A549 (cell line): ENCODE measurements around the gene FBXO21. TPM values are rescaled to one million over a fixed set of nuclear protein-coding genes. Genes with fewer than 3 reads are reported as not detected.
A peak's percentile ranks its signal among the peaks of the same experiment; 100 is the strongest.

Source experiments
- ATAC-seq, 2 experiments: fragments of 200-7000 bp in 1 of 2; fragments of >200 bp in 1 of 2; cut with Nextera tagmentation in 1 of 2; cut with Tn5 transposase in 1 of 2; 3 replicates each; pipeline versions ENCODE4 v1.8.0 to v1.9.1; 2018 to 2020; ENCODE audit warnings: mild to moderate bottlenecking in 1 of 2, moderate library complexity in 1 of 2
- CTCF ChIA-PET: fragments of 300-600 bp; sonication (Branson Sonifier 250); formaldehyde crosslinking; extraction: SDS; loops from one replicate; lab custom pipeline; 2021; ENCODE audit warnings: antibody characterized with exemption, inconsistent platforms; lab: Yijun Ruan, JAX
- POLR2A ChIA-PET: fragments of 350-600 bp; formaldehyde crosslinking; extraction: SDS; loops from one replicate; lab custom pipeline; 2021; ENCODE audit warnings: antibody characterized with exemption, inconsistent platforms; lab: Yijun Ruan, JAX
- DNase-seq, 2 experiments: peaks; one replicate each; pipeline versions ENCODE4 v3.0.0 to v3.0.0-alpha.2; 2011 to 2016; ENCODE audit warnings: low read depth in 1 of 2, low spot score in 1 of 2
- FAIRE-seq: peaks from 2 replicates; lab custom pipeline; 2011; peaks lifted over from hg19 to GRCh38; lab: Jason Lieb, UNC
- H3K27ac ChIP-seq, 2 experiments: fragments of >200 bp; sonication (Bioruptor Twin); formaldehyde crosslinking; 3 replicates each; pipeline ENCODE4 v1.5.1; 2016 to 2017
- H3K4me1 ChIP-seq: fragments of >200 bp; sonication (Bioruptor Twin); formaldehyde crosslinking; 3 replicates; pipeline ENCODE4 v1.6.1; 2016
- H3K4me2 ChIP-seq: fragments of >200 bp; sonication (Bioruptor Twin); formaldehyde crosslinking; 3 replicates; pipeline ENCODE4 v1.6.1; 2016
- H3K4me3 ChIP-seq: fragments of >200 bp; sonication (Bioruptor Twin); formaldehyde crosslinking; 3 replicates; pipeline ENCODE4 v1.5.1; 2016
- H3K9me3 ChIP-seq: fragments of >200 bp; sonication (Bioruptor Twin); formaldehyde crosslinking; 3 replicates; pipeline ENCODE4 v1.6.1; 2016
- CBX2 ChIP-seq: fragments of 200-600 bp; sonication (generic); IDR thresholded peaks from 2 replicates; pipeline ENCODE4 v1.6.1; 2016; ENCODE audit warnings: low read depth, mild to moderate bottlenecking, borderline replicate concordance
- CBX8 ChIP-seq: fragments of 200-600 bp; sonication (generic); IDR thresholded peaks from 2 replicates; pipeline ENCODE4 v1.6.1; 2016
- CHD4 ChIP-seq: fragments of 200-600 bp; sonication (generic); IDR thresholded peaks from 2 replicates; pipeline ENCODE4 v1.6.1; 2016; ENCODE audit warnings: antibody characterized with exemption, mild to moderate bottlenecking, borderline replicate concordance
- EHF ChIP-seq: fragments of 250-450 bp; sonication (Bioruptor Pico); IDR thresholded peaks from 2 replicates; pipeline ENCODE4 v1.5.0; 2020; ENCODE audit warnings: mild to moderate bottlenecking
- FOXS1 ChIP-seq: fragments of 250-450 bp; sonication (Bioruptor Pico); IDR thresholded peaks from 2 replicates; pipeline ENCODE4 v1.5.0; 2020; ENCODE audit warnings: mild to moderate bottlenecking, moderate library complexity
- HDAC2 ChIP-seq: fragments of 200-600 bp; sonication (generic); IDR thresholded peaks from 2 replicates; pipeline ENCODE4 v1.6.1; 2016
- MAFK ChIP-seq: fragments of 450-650 bp; IDR thresholded peaks from 2 replicates; pipeline ENCODE4 v1.6.1; 2014; ENCODE audit not compliant: partially characterized antibody
- NPAS2 ChIP-seq: fragments of 250-450 bp; sonication (Bioruptor Pico); IDR thresholded peaks from 2 replicates; pipeline ENCODE4 v1.8.0; 2022; ENCODE audit warnings: mild to moderate bottlenecking, moderate library complexity, borderline replicate concordance
- SMC3 ChIP-seq: fragments of >200 bp; sonication (Bioruptor Twin); formaldehyde crosslinking; IDR thresholded peaks from 3 replicates; pipeline ENCODE4 v1.6.1; 2018; ENCODE audit warnings: inconsistent platforms
- TP53 ChIP-seq: fragments of 250-450 bp; sonication (Bioruptor Pico); IDR thresholded peaks from 2 replicates; pipeline ENCODE4 v1.5.0; 2021; ENCODE audit warnings: mild to moderate bottlenecking, moderate library complexity
- ZC3H11A ChIP-seq: fragments of 450-650 bp; IDR thresholded peaks from 2 replicates; pipeline ENCODE4 v1.6.1; 2014; ENCODE audit warnings: antibody characterized with exemption, mild to moderate bottlenecking
- whole genome bisulfite sequencing: methylation state at CpG from one replicate; pipeline ENCODE4 v1.1.6; 2017; ENCODE audit errors: missing lambda C conversion rate; 5-methylcytosine and 5-hydroxymethylcytosine counted together
- polyA plus RNA-seq, 4 experiments: library from polyadenylated mRNA; depleted of rRNA in 3 of 4; stranded (reverse); fragments of >200 nt; fragmentation: RNase III in 1 of 4; extraction: RNeasy Plus Mini Kit Qiagen cat#74134 plus additional on column Dnase treatment in 1 of 4; gene quantifications; 2 replicates in 3 of 4; 3 replicates in 1 of 4; pipeline ENCODE4 v1.2.3, GENCODE V29; 2011 to 2017
- TF ChIP-seq, protein P1 (sequence below): IDR thresholded peaks from 2 replicates; pipeline ENCODE4 v1.6.1; 2012; ENCODE audit warnings: low read depth, borderline replicate concordance
- TF ChIP-seq, protein P2 (sequence below): fragments of >200 bp; sonication (Bioruptor Twin); formaldehyde crosslinking; IDR thresholded peaks from 3 replicates; pipeline ENCODE4 v1.5.1; 2016
- TF ChIP-seq, protein P3 (sequence below): IDR thresholded peaks from 2 replicates; pipeline ENCODE4 v1.6.1; 2012
- TF ChIP-seq, protein P4 (sequence below): fragments of >200 bp; sonication (Bioruptor Twin); formaldehyde crosslinking; IDR thresholded peaks from 3 replicates; pipeline ENCODE4 v1.6.1; 2016

FBXO21 gene
- polyA plus RNA-seq, 2 of the 4 experiments (the other 2 are of a cell fraction): 33.2 to 62.4 TPM

DNA sequence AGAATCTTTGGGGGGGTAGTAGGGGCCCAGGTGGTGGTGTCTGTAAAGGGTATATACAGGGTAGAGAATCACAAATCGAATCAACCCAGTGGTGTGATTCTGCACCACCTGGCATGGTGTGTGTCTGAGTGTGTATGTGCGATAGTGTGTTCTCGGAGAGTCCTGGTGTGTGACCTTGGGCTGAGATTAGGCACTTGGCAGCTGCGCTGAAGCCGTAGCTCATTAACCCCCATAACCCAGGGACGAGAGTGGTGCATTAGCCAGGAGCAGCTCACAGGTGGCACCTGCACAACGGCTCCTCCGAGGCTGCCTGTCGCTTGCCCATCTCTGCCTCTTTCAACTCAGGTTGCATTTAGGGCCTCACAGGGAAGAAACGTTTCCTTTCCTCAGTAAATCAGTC lies 75.5 kb downstream of the FBXO21 start (continued):
- TF ChIP-seq, protein P1, sequence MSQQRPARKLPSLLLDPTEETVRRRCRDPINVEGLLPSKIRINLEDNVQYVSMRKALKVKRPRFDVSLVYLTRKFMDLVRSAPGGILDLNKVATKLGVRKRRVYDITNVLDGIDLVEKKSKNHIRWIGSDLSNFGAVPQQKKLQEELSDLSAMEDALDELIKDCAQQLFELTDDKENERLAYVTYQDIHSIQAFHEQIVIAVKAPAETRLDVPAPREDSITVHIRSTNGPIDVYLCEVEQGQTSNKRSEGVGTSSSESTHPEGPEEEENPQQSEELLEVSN: no peak

DNA sequence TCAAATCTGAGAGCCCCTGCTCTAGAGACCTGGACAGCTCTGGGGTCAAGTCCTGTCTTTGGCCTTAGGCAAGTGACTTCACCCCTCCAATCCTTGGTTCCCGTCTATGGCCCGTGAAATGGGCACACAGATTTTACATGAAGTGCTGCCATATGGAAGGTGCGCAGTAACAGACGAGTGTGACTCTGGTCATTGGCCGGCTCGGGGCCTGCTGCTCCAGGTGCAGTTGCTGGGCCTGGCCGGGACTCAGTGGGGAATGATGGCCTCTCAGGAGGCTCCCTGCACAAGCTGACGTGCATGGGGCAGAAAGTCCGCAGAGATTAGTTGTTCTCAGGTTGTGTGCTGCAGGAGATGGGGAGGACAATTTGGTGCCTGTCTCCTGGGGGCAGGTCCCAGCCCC lies 77.0 kb downstream of the FBXO21 start:
- ChIA-PET CTCF (interaction anchor here (1.0 to 4.3 kb wide), 4 partner anchors 12 to 87 kb away, joined by 3 to 19 read pairs (median 4); no protein-coding TSS in a partner anchor), POLR2A (no interaction called here)
- Histone ChIP-seq H3K4me2 (no peak overlapping the region), H3K9me3 (no peaks in the 10 kb centered on the region), H3K4me1 (0 out of 3 replicates have a peak, but pooled peaks cover 4% of the 10 kb centered on the region), H3K4me3 (no peak overlapping the region), H3K27ac (peak overlapping the region in 1 of 2 experiments; percentile 43; a peak in 1 of 6 replicates)
- FAIRE-seq (no peak), ATAC-seq (no peak), DNase-seq (no peak)
- TF ChIP-seq CBX2: no peak
- TF ChIP-seq, protein P2, sequence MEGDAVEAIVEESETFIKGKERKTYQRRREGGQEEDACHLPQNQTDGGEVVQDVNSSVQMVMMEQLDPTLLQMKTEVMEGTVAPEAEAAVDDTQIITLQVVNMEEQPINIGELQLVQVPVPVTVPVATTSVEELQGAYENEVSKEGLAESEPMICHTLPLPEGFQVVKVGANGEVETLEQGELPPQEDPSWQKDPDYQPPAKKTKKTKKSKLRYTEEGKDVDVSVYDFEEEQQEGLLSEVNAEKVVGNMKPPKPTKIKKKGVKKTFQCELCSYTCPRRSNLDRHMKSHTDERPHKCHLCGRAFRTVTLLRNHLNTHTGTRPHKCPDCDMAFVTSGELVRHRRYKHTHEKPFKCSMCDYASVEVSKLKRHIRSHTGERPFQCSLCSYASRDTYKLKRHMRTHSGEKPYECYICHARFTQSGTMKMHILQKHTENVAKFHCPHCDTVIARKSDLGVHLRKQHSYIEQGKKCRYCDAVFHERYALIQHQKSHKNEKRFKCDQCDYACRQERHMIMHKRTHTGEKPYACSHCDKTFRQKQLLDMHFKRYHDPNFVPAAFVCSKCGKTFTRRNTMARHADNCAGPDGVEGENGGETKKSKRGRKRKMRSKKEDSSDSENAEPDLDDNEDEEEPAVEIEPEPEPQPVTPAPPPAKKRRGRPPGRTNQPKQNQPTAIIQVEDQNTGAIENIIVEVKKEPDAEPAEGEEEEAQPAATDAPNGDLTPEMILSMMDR: no peak
- no peak for TF ChIP-seq SMC3
- TF ChIP-seq CHD4: no peak
- TF ChIP-seq CBX8: no peak
- TF ChIP-seq, protein P3, sequence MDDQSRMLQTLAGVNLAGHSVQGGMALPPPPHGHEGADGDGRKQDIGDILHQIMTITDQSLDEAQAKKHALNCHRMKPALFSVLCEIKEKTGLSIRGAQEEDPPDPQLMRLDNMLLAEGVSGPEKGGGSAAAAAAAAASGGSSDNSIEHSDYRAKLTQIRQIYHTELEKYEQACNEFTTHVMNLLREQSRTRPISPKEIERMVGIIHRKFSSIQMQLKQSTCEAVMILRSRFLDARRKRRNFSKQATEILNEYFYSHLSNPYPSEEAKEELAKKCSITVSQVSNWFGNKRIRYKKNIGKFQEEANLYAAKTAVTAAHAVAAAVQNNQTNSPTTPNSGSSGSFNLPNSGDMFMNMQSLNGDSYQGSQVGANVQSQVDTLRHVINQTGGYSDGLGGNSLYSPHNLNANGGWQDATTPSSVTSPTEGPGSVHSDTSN: no peak
- TF ChIP-seq ZC3H11A: no peak
- no peak for TF ChIP-seq MAFK
- no peak for TF ChIP-seq NPAS2 (CRISPR knock-in tag)
- TF ChIP-seq FOXS1 (CRISPR knock-in tag): no peak
- no peak for TF ChIP-seq HDAC2
- no peak for TF ChIP-seq EHF (CRISPR knock-in tag)
- TF ChIP-seq, protein P1: no peak
- TF ChIP-seq TP53 (CRISPR knock-in tag): no peak
- WGBS: 93% methylated on average over 9 of the region's 9 CpGs

DNA sequence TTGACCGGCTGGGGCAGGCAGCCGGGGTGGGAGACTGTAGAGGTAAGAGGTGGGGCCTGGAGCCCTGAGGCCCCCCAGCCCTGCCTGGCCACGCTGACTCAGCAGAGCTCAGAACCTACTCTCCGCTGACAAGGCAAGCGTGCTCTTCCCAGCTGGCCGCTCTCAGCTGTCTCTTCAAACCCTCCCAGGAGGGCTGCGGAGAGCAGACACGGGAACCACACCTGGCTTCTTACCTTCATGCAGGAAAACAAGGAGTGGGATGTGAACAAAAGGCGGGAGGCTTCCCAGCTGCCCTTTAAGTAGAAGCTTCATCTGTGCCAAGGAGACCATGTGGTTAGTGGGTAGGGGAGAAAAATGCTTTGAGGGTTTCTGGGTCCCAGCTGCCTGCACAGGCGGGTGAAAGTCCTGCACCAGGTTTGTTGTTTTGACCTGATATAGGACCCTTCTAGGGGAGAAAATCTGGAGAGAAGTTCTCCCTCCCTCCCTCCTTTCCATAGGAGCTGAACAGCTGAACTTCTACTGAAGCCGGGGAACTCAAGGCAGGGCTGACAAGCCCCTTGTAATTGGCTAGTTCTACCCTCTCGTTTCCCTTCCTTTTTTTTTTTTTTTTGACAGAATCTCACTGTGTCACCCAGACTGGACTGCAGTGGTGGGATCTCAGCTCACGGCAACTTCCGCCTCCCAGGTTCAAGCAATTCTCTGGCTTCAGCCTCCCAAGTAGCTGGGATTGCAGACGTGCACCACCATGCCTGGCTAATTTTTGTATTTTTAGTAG lies 78.3 kb downstream of the FBXO21 start:
- ChIA-PET POLR2A (no interaction called here), CTCF (interaction anchor here (0.7 to 4.3 kb wide), 5 partner anchors 9 to 745 kb away, joined by 3 to 19 read pairs (median 6); no protein-coding TSS in a partner anchor)
- WGBS: 89% methylated on average over 15 of the region's 15 CpGs
- Histone ChIP-seq H3K27ac (peak overlapping the region in 1 of 2 experiments; percentile 48; a peak in 3 of 6 replicates), H3K4me2 (no peak overlapping the region), H3K4me3 (no peak overlapping the region), H3K9me3 (no peaks in the 10 kb centered on the region), H3K4me1 (no peaks in the 10 kb centered on the region)
- TF ChIP-seq, protein P4, sequence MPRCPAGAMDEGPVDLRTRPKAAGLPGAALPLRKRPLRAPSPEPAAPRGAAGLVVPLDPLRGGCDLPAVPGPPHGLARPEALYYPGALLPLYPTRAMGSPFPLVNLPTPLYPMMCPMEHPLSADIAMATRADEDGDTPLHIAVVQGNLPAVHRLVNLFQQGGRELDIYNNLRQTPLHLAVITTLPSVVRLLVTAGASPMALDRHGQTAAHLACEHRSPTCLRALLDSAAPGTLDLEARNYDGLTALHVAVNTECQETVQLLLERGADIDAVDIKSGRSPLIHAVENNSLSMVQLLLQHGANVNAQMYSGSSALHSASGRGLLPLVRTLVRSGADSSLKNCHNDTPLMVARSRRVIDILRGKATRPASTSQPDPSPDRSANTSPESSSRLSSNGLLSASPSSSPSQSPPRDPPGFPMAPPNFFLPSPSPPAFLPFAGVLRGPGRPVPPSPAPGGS: no peak
- TF ChIP-seq MAFK: peak; percentile 62
- ATAC-seq (no peak; a peak in 1 of 6 replicates), DNase-seq (no peak), FAIRE-seq (no peak)
